Vagina (tissue), 2 donors: ENCODE results near the gene CAMK2N2. TPM values are rescaled to one million over a fixed set of nuclear protein-coding genes. Genes with fewer than 3 reads are reported as not detected.

Experiments
- DNase-seq, 2 donors: peaks; one replicate each; pipeline ENCODE4 v3.0.0-alpha.2; 2017; ENCODE audit errors: extremely low spot score in 2 of 2
- H3K27ac ChIP-seq: fragments of 200-600 bp; sonication (generic); one replicate; pipeline ENCODE4 v1.5.1; 2019
- H3K27me3 ChIP-seq: fragments of 200-600 bp; sonication (generic); one replicate; pipeline ENCODE4 v1.5.1; 2019
- H3K36me3 ChIP-seq, 2 donors: fragments of 200-600 bp; sonication (generic); one replicate each; pipeline ENCODE4 v1.5.1; 2017 to 2019
- H3K4me1 ChIP-seq: fragments of 200-600 bp; sonication (generic); one replicate; pipeline ENCODE4 v1.5.1; 2019
- H3K4me3 ChIP-seq, 2 donors: fragments of 200-600 bp; sonication (generic); 1 replicate in 1 of 2; 2 replicates in 1 of 2; pipeline ENCODE4 v1.5.1; 2016 to 2019
- H3K9me3 ChIP-seq: fragments of 200-600 bp; sonication (generic); one replicate; pipeline ENCODE4 v1.5.1; 2019
- CTCF ChIP-seq, 3 experiments: fragments of 450-650 bp in 2 of 3; fragments of 200-600 bp in 1 of 3; sonication (generic) in 1 of 3; IDR thresholded peaks; one replicate each; pipeline ENCODE4 v1.5.1; 2017 to 2019; ENCODE audit warnings: antibody characterized with exemption in 3 of 3, mild to moderate bottlenecking in 2 of 3, moderate library complexity in 2 of 3
- POLR2A ChIP-seq, 2 donors: fragments of 450-650 bp; IDR thresholded peaks; one replicate each; pipeline ENCODE4 v1.6.1; 2017; ENCODE audit warnings: antibody characterized with exemption in 2 of 2, mild to moderate bottlenecking in 2 of 2, moderate library complexity in 2 of 2
- POLR2AphosphoS5 ChIP-seq, 2 donors: sonication (generic); formaldehyde crosslinking; IDR thresholded peaks; one replicate each; pipeline ENCODE4 v1.9.0; 2017; ENCODE audit warnings: antibody characterized with exemption in 2 of 2, mild to moderate bottlenecking in 2 of 2, low read depth in 1 of 2; ENCODE audit not compliant: insufficient read depth in 1 of 2
- intact Hi-C: fragments of 100-400 bp; cut with DNase I; formaldehyde crosslinking; loops from one replicate; pipeline ENCODE4 v1.15.1; 2023
- total RNA-seq: library from RNA; depleted of rRNA; stranded (reverse); fragments of >200 nt; gene quantifications from one replicate; pipeline ENCODE4 v1.2.3, GENCODE V29; 2016

Gene CAMK2N2
- total RNA-seq, 1 donor from 2014 or later: not detected

- Histone ChIP-seq H3K27me3 (peaks cover 9% of the 10 kb centered on the region), H3K36me3 (peaks cover 0 to 5% of the 10 kb centered on the region in 2 donors), H3K4me3 (peak overlapping the region; percentile 36 to 49), H3K4me1 (peaks cover 24% of the 10 kb centered on the region), H3K9me3 (no peaks in the 10 kb centered on the region), H3K27ac (no peak overlapping the region)
- intact Hi-C loops: no loop called here
- DNase-seq: no peak
- TF ChIP-seq POLR2AphosphoS5 (IDR thresholded peaks at IDR 0.05; ENCODE audit: insufficient read depth in 1 of 2, low read depth in 1 of 2) (no peak), CTCF (IDR thresholded peaks at IDR 0.05) (no peak), POLR2A (IDR thresholded peaks at IDR 0.05) (no peak)
These were observed 756 bp upstream of the CAMK2N2 start for GRCh38 chr3:184261854-184262763.

DNA sequence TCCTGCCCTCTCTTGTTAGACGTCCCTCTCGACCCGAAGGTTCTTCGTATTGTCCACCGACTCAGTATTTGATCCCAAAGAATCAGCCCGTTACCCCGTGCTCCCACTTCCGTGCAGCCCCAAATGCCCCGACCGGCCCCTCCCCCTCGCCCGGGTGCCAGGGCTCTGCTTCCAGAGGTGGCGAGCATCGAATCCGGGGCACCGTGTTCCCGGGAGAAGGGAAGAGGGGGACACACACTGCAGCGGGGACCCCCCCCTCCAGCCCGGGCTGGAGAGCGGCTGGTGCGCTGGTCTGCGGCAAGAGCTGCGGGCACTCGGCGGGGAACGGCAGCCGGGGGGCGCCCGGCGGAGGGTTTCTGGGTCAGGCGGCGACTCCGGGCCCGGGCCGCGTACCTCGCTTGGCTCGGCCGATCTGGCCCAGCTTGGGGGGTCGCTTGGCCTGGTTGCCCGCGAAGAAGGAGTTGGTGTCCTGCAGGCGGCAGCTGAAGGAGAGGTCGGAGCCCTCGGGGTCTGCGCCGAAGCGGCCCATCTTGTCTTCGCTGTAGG lies 556 bp downstream of the CAMK2N2 start:
- intact Hi-C loops: no loop called here
- Histone ChIP-seq H3K4me3 (peak overlapping the region; percentile 36 to 49), H3K9me3 (no peaks in the 10 kb centered on the region), H3K4me1 (peaks cover 24% of the 10 kb centered on the region), H3K27ac (no peak overlapping the region), H3K27me3 (peaks cover 9% of the 10 kb centered on the region), H3K36me3 (peaks cover 0 to 5% of the 10 kb centered on the region in 2 donors)
- no peak for DNase-seq
- TF ChIP-seq CTCF (IDR thresholded peaks at IDR 0.05) (no peak), POLR2AphosphoS5 (IDR thresholded peaks at IDR 0.05; ENCODE audit: insufficient read depth in 1 of 2, low read depth in 1 of 2) (no peak), POLR2A (IDR thresholded peaks at IDR 0.05) (no peak)

DNA sequence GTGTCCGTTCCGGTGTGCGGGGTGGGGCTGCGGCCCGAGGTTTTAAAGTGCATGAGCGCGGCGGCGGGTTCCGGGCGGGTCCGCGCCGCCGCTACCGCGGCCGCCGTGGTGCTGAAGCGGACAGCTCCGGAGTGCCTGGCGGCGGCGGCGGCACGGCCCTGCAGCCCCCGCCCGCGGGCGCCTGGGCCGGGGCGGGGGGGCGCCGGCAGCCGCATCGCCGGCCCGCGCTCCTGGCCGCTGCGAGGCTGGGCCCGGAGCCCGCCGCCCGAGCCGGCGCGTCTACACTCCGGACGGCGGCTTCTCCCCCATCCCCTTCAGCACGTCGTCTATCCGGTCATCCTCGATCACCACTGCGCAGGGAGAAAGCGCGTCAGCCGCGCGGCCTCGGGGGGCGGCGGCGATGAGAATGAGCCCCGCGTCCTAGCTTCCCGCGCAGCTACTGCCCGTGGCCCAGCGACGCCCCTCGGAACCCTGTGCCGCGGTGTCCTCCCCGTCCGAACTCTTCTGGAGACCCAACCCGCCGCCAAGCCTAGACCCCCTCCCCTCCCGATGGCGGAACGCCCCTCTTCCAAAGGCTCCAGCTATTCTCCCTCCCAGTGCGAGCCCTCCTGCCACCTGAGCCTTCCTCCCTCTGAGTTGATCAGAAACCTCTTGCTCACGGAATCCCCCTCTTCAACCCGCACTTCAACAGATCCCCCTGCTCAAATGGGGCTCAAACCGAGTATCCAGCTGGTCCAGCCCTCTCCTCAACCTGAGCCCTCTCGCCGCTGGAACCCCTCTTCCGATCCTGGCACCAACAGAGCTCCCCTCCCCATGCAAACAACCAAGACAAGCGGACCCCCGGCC lies 1.3 kb downstream of the CAMK2N2 start:
- TF ChIP-seq POLR2A (IDR thresholded peaks at IDR 0.05): no peak
- no peak for TF ChIP-seq POLR2AphosphoS5 (IDR thresholded peaks at IDR 0.05; ENCODE audit: insufficient read depth in 1 of 2, low read depth in 1 of 2)
- no peak for TF ChIP-seq CTCF (IDR thresholded peaks at IDR 0.05)
- peaks cover 24% of the 10 kb centered on the region for H3K4me1 ChIP-seq
- peaks cover 9% of the 10 kb centered on the region for H3K27me3 ChIP-seq
- H3K4me3 ChIP-seq: peak overlapping the region; percentile 36 to 49
- no peaks in the 10 kb centered on the region for H3K9me3 ChIP-seq
- no peak for DNase-seq
- H3K36me3 ChIP-seq: peaks cover 0 to 5% of the 10 kb centered on the region in 2 donors
- intact Hi-C loops: no loop called here
- no peak overlapping the region for H3K27ac ChIP-seq

DNA sequence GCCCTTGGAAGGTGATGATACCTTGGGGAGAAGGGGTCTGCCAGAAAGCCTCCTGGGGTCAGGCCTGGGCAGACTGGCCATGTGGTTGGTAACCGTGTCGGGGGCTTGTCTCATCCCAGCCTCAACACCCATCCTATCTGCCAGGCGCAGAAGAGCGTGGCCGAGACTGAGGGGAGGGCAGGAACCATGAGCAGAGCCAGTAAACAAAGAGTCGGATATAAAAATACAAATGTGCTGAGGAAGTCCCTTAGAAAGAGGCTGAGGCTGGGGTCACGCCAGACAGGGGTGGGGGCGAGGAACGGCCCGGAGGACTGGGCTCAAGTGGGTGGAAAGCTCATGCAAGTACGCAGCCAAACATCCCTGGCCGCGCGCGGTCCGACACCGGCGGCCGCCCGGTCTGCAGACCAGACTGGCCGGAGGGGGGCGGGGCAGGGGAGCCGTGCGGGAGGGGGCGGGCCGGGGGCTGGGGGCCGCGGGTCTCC lies 1.9 kb downstream of the CAMK2N2 start:
- no peak for TF ChIP-seq POLR2AphosphoS5 (IDR thresholded peaks at IDR 0.05; ENCODE audit: insufficient read depth in 1 of 2, low read depth in 1 of 2)
- no peak for TF ChIP-seq CTCF (IDR thresholded peaks at IDR 0.05)
- no peak for TF ChIP-seq POLR2A (IDR thresholded peaks at IDR 0.05)
- Histone ChIP-seq H3K27me3 (peaks cover 9% of the 10 kb centered on the region), H3K36me3 (peaks cover 0 to 5% of the 10 kb centered on the region in 2 donors), H3K4me3 (no peak overlapping the region), H3K4me1 (peaks cover 24% of the 10 kb centered on the region), H3K9me3 (no peaks in the 10 kb centered on the region), H3K27ac (no peak overlapping the region)
- intact Hi-C loops: no loop called here
- no peak for DNase-seq
